HG02970 (cell line): ENCODE data around the gene ABAT.

Experiments used
- ATAC-seq: cut with Tn5 transposase; IDR thresholded peaks from one replicate; pipeline ENCODE4 v1.9.1; 2021; ENCODE audit warnings: mild to moderate bottlenecking, moderate library complexity, moderate number of reproducible peaks; ENCODE audit not compliant: unreplicated experiment, low FRiP score

Gene ABAT

DNA sequence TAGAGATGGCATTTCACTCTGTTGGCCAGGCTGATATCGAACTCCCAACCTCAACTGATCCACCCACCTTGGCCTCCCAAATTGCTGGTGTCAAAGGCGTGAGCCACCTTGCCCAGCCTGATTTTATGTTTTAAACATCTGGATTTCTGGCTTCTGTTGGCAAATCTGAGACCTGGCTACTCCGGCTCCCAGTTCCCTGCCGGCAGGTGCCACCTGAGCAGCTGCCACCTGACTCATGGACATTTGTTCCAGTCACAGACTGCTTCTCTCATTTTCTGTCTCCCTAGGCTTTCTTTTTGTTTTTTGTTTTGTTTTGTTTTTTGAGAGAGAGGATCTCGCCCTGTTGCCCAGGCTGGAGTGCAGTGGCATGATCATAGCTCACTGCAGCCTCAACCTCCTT lies 132.8 kb downstream of the ABAT start:
- ATAC-seq = no peak

DNA sequence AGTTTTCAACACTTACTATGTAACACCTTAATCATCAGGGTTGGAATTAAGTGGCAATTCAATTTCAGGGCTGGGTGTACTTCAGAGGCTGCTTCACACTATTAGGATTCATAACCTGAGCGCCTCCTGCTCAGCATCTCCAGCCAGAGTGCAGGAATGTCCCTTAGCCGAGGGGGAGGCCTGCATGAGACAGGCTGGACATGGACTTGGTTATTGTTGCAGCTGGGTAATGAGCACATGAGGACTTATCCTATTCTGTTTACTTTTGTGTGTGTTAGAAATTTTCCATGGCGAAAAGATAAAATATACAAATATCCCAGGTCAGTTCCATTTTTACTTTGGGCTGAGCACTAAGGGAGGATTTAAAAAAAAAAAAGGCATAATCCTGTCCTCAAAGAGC lies 133.6 kb downstream of the ABAT start:
- ATAC-seq = no peak

DNA sequence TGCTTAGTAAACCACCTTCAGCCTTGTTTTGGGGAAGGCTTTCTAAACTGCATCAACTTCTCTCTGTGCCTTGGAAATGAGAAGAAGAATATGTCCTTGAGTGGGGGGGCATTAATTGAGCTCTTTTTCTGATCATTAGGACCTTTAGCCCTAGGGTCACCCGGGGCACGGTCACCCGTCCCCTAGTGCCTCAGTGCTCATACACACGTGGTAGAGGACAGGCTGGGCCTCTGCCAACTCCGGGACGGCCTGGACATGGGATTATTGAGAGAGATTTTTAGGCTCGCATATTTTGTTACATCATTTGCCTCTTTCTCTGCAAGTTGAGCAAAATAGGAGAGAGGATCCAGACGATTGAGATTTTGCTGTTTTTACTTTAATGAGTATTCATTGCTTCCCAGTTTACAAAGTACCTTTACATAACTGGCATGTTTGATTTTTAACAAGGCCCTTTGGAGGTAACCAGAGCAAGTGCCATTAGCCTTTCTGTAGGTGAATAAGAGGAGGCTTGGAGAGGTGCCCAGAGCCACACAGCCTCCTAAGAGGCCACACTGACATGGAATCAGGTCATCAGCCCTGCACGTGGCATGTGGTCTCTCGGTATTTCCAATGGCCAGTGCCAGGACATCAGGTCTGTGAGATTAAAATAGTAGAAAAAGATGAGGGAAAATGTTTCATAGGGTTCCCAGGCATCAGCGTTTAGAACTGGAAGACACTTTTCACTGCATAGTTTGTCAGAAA lies 134.4 kb downstream of the ABAT start:
- no peak for ATAC-seq

DNA sequence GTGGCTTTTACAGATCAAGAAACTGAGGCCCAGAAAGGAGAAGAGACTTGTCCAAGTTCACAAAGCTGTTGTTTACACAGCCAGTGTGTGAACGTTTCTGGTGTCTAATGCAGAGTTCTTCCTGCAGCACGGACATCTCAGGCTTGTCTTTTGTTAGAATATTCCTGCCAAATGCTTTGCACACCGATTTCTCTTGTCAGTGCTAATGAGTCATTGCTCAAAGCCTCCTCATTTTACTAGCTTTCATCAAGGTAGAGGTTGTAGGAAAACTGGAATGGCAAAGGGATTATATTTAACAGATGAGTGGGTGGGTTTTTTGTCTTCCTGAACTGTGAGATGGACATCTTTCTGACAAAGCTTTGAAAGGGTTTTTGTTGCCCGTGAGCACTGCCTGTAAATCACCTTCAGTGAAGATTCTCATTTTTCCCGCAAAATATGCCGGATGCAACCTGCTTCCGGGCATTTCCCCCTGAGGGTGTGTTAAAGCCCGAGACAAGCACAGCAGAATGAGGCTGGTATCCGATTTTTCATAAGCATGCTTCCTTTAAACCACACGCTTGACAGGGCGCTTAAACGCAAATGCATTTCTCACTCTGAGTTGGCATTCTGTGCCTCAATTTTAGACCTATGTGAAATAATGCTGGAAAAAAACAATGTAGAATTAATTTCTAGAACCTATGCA lies 137.9 kb downstream of the ABAT start:
- no peak for ATAC-seq

DNA sequence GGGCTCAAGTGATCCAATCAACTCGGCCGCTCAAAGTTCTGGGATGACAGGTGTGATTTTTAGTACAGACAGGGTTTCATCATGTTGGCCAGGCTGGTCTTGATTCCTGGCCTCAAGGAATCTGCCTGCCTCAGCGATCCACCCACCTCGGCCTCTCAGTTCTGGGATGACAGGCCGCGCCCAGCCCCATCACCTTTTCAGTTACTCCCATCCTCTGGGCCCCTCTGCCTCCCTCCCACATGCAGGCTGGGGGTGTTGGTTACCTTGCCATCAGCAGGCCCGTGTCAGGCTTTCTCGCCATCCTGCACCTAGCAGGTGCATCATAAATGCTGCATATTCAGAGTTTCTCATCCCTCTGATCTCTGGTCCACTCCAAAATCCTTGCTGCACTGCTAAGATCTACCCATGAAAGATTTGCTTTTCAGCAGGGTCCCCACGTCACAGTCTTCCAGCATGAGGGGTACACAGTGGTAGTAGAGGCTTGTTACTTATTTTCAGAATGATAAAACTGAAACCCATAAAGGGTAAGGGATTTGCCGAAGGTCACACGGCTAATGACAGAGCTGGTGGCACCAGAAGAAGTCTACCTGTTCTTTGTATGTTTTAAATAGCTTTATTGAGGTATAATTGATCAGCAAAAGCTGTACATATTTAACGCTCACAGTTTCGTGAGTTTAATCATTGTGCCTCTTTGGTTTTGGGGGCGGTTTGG lies 139.8 kb downstream of the ABAT start:
- ATAC-seq = no peak

DNA sequence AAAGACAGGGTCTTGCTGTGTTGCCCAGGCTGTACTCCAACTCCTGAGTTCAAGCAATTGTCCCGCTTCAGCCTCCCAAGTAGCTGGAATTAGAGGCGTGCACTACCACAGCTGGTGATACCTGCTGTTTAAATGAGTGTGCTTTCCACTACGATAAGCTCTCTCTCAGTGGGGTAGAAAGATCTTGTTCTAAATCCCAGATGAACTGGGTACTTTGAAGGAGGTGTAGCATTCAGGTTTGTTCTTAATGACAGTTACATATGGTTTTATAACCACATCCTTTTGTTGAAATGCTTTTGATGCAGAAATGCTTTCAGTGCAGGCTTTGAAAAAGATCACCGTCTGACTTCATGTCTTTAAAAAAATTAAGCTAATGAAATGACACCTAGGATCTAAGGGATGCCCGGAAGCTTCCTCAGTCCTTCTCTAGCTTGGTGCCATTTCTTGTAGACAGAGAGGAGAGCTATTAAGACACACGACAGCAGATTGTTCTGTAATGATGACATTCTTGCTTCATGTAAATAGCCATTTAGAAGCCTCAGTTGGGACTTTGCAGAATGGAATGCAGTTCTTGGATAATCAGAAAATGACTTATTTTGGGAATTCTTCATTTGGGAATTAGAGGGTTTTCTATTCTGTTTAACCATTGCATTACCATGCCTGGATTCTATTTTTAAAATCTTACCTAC lies 142.7 kb downstream of the ABAT start:
- ATAC-seq = no peak

DNA sequence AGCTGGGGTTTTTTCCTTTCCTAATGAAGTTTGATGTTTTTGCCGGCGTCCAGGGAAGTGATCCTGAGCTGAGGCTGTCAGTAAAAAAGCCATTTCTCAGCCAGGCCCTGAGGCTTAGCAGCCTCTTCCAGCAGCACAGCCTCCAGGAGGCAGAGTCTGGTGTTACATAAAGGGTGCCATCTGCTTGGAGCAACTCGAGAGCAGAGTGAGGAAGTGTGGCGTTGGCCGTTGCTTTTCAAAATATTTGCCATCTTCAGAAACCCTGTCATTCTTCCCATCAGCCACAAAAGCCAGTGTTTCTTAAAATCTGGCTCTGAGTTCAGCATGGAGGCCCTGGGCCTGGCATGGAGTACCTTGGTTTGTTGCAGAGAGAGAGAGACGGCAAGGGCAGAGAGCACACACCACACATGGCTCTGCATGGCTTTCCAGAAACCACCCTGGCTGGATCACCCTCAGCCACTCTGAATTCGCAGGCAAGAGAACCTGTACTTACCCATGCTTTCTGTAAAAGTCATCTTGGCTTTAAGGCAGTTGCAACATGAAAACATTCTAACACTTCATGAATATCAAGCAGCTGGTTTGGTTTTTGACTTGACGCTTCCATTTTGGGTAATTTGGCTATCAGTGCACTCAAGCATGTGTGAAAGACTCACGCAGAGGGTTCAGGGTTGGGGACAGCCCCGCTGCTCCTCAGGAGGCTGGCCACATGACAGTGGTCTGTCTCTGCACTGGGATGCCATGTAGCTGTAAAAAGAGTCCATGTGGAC lies 144.3 kb downstream of the ABAT start:
- ATAC-seq = no peak

DNA sequence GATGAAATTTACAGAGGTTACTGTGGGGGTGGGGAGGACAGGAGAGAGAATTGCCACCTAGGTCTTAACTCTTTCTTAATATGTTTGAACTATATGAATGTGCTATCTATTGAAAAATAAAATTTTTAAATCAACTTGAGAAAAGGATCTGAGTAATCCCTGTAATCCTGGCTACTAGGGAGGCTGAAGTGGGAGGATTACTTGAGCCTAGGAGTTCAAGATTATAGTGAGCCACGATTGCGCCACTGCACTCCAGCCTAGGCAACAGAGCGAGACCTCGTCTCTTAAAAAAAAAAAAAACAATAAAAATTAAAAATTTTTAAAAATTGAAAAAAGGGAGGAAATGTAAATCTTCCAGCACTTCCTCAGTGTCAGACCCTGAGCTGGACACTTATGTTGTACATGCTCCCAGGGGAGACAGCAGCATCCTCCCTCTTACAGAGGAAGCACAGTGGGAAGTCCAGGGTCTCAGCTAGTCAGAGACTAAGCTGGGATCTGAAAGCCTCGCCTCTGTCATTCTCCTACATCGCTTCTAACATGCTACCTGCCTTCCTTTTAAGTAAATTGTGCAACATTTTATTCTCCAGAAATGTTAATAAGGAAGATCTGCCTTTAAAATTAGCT lies 145.1 kb downstream of the ABAT start:
- no peak for ATAC-seq

DNA sequence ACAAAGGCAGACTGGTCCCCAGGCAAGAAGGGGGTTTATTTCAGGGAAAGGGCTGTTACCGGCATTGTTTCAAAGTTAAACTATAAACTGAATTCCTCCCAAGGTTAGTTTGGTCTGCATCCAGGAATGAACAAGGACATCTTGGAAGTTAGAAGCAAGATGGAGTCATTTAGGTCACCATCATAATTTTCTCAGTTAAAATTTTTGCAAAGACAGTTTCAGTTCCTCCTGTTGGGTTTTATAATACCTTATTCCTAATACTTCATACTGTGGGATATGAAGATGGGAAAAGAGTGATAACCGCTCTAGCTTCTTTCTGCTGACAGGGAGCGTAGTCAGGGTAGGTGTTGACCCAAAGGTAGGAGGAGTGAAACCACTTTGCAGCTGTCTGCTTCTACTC lies 148.0 kb downstream of the ABAT start:
- ATAC-seq = no peak

DNA sequence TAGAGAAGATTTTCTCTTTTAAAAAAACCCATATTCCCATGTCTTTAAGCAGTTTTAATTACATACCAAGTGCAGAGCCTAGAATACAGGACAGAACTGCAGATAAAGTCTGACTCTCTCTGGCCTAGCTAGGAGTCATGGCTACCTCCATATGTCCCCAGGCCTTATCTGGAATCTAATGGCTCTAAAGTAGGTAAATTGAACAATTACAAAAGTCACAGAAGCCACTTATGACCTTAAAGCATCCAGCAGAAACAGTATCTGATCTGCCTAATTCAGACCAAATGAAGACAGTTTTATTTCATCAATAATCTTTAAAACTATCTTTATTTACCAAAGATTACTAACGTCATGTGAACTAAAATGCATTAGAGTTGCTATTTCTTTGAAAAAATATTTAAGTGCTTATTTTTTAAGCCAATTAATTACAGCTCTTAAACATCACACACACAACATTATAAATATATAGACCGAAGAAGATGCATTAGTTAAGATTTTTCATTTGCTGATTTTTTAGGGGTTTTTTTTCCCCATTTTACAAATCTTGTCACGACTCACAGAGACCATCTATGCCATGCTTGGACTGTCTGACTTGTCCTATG lies 152.0 kb downstream of the ABAT start:
- no peak for ATAC-seq

DNA sequence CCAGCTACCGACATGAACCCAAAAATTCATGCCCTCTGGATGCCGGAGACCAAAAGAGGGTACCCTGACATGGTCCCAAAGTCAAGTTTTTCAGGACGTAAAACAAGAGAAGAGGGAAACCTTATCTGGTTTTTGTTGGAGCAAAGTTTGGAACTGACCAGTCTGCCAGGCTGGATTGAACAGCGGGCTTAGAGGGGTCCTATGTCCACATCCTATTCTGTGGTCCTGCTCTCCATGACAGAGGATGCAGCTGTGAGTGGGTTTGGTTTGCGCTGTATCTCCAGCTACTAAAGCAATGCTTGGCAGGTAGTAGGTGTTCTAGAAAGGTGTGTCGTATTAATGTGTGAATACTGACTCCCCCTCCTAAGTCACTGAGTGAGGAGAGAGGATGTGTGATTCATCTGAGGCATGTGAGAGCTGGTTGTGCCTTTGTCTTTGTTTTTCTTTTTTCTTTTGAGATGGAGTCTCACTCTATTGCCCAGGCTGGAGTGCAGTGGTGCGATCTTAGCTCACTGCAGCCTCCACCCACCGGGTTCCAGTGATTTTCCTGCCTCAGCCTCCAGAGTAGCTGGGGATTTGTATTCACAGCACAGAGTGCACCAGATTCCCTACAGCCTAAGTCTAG lies 154.2 kb downstream of the ABAT start:
- no peak for ATAC-seq

DNA sequence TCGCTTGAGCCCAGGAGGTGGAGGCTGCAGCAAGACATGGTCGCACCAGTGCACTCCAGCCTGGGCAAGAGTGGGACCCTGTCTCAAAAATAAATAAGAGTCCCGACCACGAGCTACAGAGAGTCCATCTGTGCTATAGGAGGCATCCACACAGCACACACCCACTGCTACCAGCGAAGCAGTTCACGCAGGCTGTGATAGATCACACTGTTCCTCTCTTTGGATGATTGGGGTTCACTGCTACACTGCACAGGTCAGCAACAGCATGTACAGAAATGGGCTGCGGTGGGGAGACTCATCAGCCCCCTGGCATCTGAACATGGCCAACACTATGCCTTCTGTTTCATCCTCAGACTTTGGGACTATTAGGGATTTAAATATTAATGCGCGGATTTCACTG lies 157.0 kb downstream of the ABAT start:
- no peak for ATAC-seq

DNA sequence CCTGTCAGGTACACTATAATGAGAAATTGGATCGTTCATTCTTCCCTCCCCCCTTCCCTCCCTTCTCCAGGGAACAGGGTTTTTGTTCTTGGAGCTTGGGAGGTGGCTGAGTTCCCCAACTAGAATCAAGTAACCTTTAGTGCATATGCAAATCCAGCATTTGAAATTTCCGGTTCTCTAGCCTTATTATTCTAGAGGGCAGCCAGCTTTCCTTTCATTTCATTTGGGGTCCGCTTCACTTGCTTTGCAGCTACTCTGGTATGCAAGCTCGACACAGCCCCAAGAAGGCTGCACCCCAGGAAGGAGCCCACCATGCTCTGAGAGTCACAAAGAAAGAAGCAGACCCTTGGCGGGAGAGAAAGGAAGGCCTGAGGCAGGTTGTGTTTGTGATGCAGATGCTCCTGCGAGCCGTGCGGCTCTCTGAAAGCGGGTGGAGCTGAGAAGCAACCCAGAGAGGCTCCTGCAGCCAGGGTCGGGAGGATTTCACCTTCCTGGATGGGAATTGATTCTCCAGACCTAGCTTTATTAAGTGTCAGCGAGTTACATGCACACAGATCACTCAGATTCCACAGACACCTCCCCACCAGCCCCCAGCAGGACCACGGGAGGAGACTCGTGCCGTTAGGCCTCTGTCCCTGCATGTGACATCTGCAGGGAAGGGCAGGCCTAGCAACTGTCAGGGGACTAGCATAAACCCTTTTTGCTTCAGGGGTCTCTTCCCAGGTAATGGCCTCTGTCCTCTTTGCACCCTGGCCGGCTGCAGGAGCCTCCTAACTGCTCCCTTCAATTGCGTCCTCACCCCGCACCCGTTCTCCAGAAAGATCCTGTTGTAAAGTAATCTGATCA lies 157.7 kb downstream of the ABAT start:
- ATAC-seq = no peak

DNA sequence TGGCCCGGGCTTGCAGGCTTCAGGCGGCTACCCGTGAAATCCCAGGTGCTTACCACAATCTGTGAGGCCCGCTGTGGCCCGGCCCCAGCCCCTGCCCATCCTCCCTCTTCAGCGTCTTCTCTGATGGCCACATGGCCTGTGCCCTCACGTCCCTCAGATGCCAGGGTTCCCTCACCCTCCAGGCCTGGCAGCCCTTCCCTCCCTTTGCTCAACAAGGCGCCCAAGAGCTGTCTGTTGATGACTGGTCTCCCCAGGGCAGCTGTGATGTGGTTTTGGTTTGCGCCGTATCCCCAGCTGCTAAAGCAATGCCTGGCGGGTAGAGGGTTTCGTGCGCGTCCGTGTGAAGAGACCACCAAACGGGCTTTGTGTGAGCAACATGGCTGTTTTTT lies 158.3 kb downstream of the ABAT start:
- no peak for ATAC-seq
